ENCODE data around the gene GABPB2. TPM values are rescaled to one million over a fixed set of nuclear protein-coding genes. Genes with fewer than 3 reads are reported as not detected.

GABPB2 gene
- total and polyA plus RNA-seq, 3 donors from 2014 or later = 43.1 to 50.2 (median 45.3) TPM

GRCh38 chr1:151050051-151050688 is 20.4 kb upstream of the GABPB2 start:
- intact Hi-C loops (cut with DNase I; ENCODE audit: low total_unique reads) = no loop called here
- DNase-seq = no peak
- no peaks in the 10 kb centered on the region for H3K9me3 ChIP-seq
- WGBS, 2 donors = 88 to 91% methylated on average over 2 of the region's 2 CpGs
- H3K4me3 ChIP-seq = no peak overlapping the region
- H3K27me3 ChIP-seq = no peaks in the 10 kb centered on the region
- H3K36me3 ChIP-seq (ENCODE audit: low read depth, missing control alignments) = no peaks in the 10 kb centered on the region
- peaks cover 4% of the 10 kb centered on the region for H3K4me1 ChIP-seq
- TF ChIP-seq, protein P1, sequence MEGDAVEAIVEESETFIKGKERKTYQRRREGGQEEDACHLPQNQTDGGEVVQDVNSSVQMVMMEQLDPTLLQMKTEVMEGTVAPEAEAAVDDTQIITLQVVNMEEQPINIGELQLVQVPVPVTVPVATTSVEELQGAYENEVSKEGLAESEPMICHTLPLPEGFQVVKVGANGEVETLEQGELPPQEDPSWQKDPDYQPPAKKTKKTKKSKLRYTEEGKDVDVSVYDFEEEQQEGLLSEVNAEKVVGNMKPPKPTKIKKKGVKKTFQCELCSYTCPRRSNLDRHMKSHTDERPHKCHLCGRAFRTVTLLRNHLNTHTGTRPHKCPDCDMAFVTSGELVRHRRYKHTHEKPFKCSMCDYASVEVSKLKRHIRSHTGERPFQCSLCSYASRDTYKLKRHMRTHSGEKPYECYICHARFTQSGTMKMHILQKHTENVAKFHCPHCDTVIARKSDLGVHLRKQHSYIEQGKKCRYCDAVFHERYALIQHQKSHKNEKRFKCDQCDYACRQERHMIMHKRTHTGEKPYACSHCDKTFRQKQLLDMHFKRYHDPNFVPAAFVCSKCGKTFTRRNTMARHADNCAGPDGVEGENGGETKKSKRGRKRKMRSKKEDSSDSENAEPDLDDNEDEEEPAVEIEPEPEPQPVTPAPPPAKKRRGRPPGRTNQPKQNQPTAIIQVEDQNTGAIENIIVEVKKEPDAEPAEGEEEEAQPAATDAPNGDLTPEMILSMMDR (IDR thresholded peaks at IDR 0.05) = no peak
- TF ChIP-seq POLR2A (IDR thresholded peaks at IDR 0.05) = no peak
- H3K27ac ChIP-seq = no peak overlapping the region

- 54 to 74% methylated on average over 2 of the region's 2 CpGs for WGBS, 2 donors
- no peak overlapping the region for H3K27ac ChIP-seq
These were observed 19.1 kb upstream of the GABPB2 start for GRCh38 chr1:151051356-151052009.

GRCh38 chr1:151054971-151055547 is 15.5 kb upstream of the GABPB2 start:
- no peak overlapping the region for H3K4me3 ChIP-seq
- TF ChIP-seq POLR2A (IDR thresholded peaks at IDR 0.05) = no peak
- TF ChIP-seq, protein P1 (IDR thresholded peaks at IDR 0.05) = no peak
- no peak overlapping the region for H3K27ac ChIP-seq
- H3K36me3 ChIP-seq (ENCODE audit: low read depth, missing control alignments) = no peaks in the 10 kb centered on the region
- DNase-seq = no peak
- 72 to 77% methylated on average over 4 of the region's 4 CpGs for WGBS, 2 donors
- intact Hi-C loops (cut with DNase I; ENCODE audit: low total_unique reads) = no loop called here
- peaks cover 25% of the 10 kb centered on the region for H3K4me1 ChIP-seq
- no peaks in the 10 kb centered on the region for H3K9me3 ChIP-seq
- no peaks in the 10 kb centered on the region for H3K27me3 ChIP-seq

More at GRCh38 chr1:151051356-151052009, 19.1 kb upstream of the GABPB2 start:
- TF ChIP-seq, protein P1 (IDR thresholded peaks at IDR 0.05) = no peak
- no peak for TF ChIP-seq POLR2A (IDR thresholded peaks at IDR 0.05)
- intact Hi-C loops (cut with DNase I; ENCODE audit: low total_unique reads) = no loop called here
- H3K27me3 ChIP-seq = no peaks in the 10 kb centered on the region
- H3K9me3 ChIP-seq = no peaks in the 10 kb centered on the region
- no peaks in the 10 kb centered on the region for H3K36me3 ChIP-seq (ENCODE audit: low read depth, missing control alignments)
- DNase-seq = no peak
- H3K4me3 ChIP-seq = no peak overlapping the region
- peaks cover 8% of the 10 kb centered on the region for H3K4me1 ChIP-seq

DNA sequence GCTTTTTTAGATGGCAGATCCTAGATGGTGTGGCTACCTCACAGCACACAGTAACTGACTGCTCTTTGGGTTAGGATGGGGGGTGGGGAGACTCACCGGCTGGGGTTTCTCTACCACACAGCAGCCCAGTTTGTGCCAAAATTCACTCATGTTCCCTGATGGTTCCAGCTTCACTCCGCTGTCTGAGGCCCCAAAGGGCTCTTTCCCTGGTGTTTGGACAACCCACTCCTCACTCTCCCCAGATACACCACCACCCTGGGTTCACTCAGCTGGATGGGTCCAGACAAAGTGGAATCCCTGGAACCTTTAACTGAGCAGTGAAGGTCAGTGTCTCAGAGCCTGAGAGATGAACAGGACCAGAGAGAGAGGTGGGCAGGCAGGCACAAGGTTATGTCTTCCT is 15.0 kb upstream of the GABPB2 start:
- no peaks in the 10 kb centered on the region for H3K27me3 ChIP-seq
- TF ChIP-seq, protein P1 (IDR thresholded peaks at IDR 0.05) = no peak
- no peak for TF ChIP-seq POLR2A (IDR thresholded peaks at IDR 0.05)
- WGBS, 2 donors = 44 to 100% methylated on average over 1 to 2 of the region's 2 CpGs
- peaks cover 30% of the 10 kb centered on the region for H3K4me1 ChIP-seq
- no peak overlapping the region for H3K4me3 ChIP-seq
- no peaks in the 10 kb centered on the region for H3K36me3 ChIP-seq (ENCODE audit: low read depth, missing control alignments)
- H3K27ac ChIP-seq = peak overlapping the region in 1 of 2 donors; percentile 5
- intact Hi-C loops (cut with DNase I; ENCODE audit: low total_unique reads) = no loop called here
- H3K9me3 ChIP-seq = no peaks in the 10 kb centered on the region
- no peak for DNase-seq
